Gastroesophageal sphincter (tissue), 3 donors: ENCODE measurements around the gene SMG6.

Experiments used
- POLR2AphosphoS5 ChIP-seq: sonication (generic); formaldehyde crosslinking; IDR thresholded peaks from one replicate; pipeline ENCODE4 v1.6.1; 2017; ENCODE audit warnings: antibody characterized with exemption
- TF ChIP-seq, protein P1 (sequence below), 4 experiments: fragments of 200-600 bp in 2 of 4; fragments of 450-650 bp in 2 of 4; sonication (generic) in 1 of 4; IDR thresholded peaks; one replicate each; pipeline ENCODE4 v1.5.1; 2017 to 2019; ENCODE audit warnings: antibody characterized with exemption in 4 of 4, mild to moderate bottlenecking in 2 of 4, moderate library complexity in 2 of 4

DNA sequence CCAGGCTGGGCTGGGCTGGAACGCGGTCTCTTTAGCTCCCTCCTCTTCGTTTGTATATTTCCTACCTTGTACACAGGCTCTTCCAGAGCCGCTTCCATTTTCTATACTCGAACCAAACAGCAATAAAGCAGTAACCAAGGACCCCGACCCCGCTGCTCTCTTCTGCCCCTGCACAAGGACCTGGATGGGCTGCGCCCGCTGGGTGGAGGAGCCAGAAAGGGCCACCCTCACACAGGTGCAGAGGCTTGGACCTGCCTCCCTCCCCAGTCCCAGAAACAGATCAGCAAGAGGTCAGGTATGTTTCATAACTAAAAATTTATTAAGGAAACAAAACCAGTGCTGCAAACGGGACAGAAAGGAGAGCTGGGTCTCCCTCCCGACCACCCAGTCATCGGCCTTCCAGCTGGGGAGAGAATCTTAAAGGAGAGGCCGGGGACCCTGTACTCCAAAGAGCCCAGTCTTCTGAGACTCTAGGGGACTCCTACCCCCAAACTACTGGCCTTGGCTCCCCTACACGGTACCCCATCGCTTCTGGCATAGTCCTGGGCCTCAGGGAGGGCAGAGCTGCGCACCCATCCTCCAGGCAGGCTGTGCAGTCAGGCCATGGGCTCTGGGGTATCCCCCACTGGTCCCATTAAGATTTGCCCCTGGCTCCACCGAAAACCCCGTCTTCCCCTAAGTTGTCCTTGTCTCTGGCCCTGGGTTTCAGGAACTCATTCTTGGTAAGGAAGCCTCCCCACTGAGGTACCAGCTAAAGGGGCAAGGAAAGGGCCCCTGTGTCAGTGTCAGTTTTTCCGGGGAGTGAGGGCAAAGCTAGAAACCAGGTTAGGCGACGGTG, 243.8 kb downstream of the SMG6 start:
- TF ChIP-seq, protein P1, sequence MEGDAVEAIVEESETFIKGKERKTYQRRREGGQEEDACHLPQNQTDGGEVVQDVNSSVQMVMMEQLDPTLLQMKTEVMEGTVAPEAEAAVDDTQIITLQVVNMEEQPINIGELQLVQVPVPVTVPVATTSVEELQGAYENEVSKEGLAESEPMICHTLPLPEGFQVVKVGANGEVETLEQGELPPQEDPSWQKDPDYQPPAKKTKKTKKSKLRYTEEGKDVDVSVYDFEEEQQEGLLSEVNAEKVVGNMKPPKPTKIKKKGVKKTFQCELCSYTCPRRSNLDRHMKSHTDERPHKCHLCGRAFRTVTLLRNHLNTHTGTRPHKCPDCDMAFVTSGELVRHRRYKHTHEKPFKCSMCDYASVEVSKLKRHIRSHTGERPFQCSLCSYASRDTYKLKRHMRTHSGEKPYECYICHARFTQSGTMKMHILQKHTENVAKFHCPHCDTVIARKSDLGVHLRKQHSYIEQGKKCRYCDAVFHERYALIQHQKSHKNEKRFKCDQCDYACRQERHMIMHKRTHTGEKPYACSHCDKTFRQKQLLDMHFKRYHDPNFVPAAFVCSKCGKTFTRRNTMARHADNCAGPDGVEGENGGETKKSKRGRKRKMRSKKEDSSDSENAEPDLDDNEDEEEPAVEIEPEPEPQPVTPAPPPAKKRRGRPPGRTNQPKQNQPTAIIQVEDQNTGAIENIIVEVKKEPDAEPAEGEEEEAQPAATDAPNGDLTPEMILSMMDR (IDR thresholded peaks at IDR 0.05), result no peak
- no peak for TF ChIP-seq POLR2AphosphoS5
